SK-N-MC (cell line): ENCODE measurements around the gene FCMR.

Source experiments
- DNase-seq: peaks from one replicate; pipeline ENCODE4 v3.0.0-alpha.2; 2011; ENCODE audit warnings: low read depth, low spot score
- H3K27ac ChIP-seq: fragments of 200-600 bp; sonication (generic); 2 replicates; pipeline ENCODE4 v1.5.1; 2016; ENCODE audit warnings: mixed run types
- H3K36me3 ChIP-seq: fragments of 200-600 bp; sonication (generic); 2 replicates; pipeline ENCODE4 v1.6.1; 2017; ENCODE audit warnings: antibody characterized with exemption, low read length, mixed read lengths; ENCODE audit not compliant: insufficient read depth
- H3K4me3 ChIP-seq: fragments of 200-600 bp; sonication (generic); 2 replicates; pipeline ENCODE4 v1.5.1; 2016
- H3K9ac ChIP-seq: fragments of 200-600 bp; sonication (generic); 2 replicates; pipeline ENCODE4 v1.8.0; 2017; ENCODE audit warnings: mixed run types, mixed read lengths; ENCODE audit not compliant: insufficient read length
- H3K9me3 ChIP-seq: fragments of 200-600 bp; sonication (generic); 2 replicates; pipeline ENCODE4 v1.6.1; 2017; ENCODE audit warnings: low read depth, mild to moderate bottlenecking, antibody characterized with exemption, low read length, moderate library complexity, mixed read lengths
- EZH2 ChIP-seq: fragments of 200-600 bp; sonication (generic); IDR thresholded peaks from one replicate; pipeline ENCODE4 v1.6.1; 2017; ENCODE audit warnings: antibody characterized with exemption
- FOXP2 ChIP-seq: optimal IDR thresholded peaks from 2 replicates; pipeline ENCODE3; 2011; ENCODE audit warnings: mild to moderate bottlenecking, moderate library complexity; ENCODE audit not compliant: insufficient read depth; ENCODE audit errors: extremely low read length, control extremely low read depth
- POLR2AphosphoS5 ChIP-seq: IDR thresholded peaks from 2 replicates; pipeline ENCODE4 v1.6.1; 2012; ENCODE audit warnings: mild to moderate bottlenecking, low read depth, low read length, borderline replicate concordance

Gene FCMR

DNA sequence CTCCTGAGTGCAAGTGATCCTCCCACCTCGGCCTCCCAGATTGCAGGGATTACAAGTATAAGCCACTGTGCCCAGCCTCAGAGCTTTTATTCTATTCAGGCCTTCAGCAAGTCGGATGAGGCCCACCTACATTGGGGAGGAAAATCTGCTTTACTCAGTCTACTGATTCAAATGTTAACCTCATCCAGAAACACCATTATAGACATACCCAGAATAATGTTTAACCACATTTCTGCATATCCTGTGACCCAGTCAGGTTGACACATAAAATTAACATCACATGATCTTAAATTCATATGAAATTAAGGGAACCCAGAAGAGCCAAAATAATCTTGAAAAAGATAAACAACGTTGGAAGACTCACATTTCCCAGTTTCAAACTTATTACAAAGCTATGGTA, 41.4 kb downstream of the FCMR start:
- Histone ChIP-seq H3K4me3 (no peak overlapping the region), H3K9ac (no peak overlapping the region), H3K36me3 (no peaks in the 10 kb centered on the region), H3K9me3 (no peaks in the 10 kb centered on the region), H3K27ac (no peak overlapping the region)
- DNase-seq: no peak
- TF ChIP-seq POLR2AphosphoS5 (no peak), EZH2 (no peak), FOXP2 (no peak)

DNA sequence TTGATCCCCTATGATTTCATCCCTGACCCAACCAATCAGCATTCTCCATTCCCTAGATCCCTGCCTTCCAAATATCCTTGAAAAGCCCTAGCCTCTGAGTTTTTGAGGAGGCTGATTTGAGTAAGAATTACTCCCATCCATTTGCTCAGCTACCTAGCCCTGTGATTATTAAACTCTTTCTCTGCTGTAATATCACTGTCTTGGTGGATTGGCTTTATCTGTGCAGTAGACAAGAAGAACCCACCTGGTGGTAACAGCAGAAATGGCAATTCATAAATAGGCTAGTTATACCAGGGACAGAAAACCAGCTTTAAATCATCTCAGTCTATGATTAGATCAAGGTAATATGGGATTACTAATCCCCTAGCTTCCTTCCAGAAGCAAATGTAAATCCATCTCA, 43.3 kb downstream of the FCMR start:
- no peak for DNase-seq
- H3K9ac ChIP-seq: no peak overlapping the region
- H3K36me3 ChIP-seq: no peaks in the 10 kb centered on the region
- H3K27ac ChIP-seq: no peak overlapping the region
- TF ChIP-seq POLR2AphosphoS5 (no peak), EZH2 (no peak), FOXP2 (no peak)
- no peaks in the 10 kb centered on the region for H3K9me3 ChIP-seq
- H3K4me3 ChIP-seq: no peak overlapping the region

DNA sequence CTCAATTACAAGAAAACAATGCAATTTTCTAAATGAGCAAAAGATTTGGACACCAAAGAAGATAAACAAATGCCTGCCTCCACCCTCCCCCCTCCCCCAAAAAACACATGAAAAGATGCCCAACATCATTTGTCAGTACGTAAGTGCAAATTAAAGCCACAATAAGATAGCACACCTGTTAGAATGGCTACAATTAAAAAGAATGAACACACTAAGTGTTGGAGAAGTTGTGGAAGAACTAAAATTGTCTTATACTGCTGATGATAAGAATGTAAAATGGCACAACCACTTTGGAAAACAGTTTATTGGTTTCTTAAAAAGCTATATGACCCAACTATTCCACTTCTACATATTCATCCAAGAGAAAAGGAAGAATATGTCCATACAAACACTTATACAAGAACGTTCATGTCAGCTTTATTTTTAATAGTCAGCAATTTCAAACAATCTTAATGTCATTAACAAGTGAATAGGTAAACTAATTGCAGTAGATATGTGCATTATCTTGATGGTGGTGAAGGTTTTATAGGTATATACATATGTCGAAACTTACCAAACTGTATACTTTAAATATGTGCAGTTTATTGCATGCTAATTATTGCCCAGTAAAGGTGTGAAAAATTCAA, 45.9 kb downstream of the FCMR start:
- Histone ChIP-seq H3K4me3 (no peak overlapping the region), H3K9me3 (no peaks in the 10 kb centered on the region), H3K9ac (no peak overlapping the region), H3K27ac (no peak overlapping the region), H3K36me3 (no peaks in the 10 kb centered on the region)
- TF ChIP-seq EZH2 (no peak), POLR2AphosphoS5 (no peak), FOXP2 (no peak)
- DNase-seq: no peak

DNA sequence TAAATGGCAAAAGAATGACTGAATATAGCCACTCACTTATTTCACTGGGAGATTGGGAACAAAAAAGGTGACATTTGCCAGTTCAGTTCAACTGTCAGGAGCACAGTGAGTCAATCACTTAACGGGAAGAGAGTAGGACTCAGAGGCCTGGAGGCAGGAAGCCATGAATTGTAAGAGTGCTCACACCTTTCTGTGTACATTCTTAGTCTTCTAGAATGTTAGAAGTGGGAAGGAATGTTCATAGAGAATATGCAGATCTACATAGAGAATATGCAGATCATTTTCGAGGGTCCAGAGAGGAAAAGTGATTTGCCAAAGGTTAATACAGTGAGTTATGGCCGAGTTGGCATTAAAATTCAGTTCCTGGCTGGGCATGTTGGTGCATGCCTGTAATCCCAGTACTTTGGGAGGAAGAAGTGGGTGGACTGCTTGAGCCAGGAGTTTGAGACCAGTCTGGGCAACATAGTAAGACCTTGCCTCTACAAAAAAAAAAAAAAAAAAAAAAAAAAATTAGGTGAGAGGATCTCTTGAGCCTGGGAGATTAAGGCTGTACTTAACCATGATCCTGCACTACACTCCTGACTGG, 48.0 kb downstream of the FCMR start:
- TF ChIP-seq POLR2AphosphoS5 (no peak), EZH2 (no peak), FOXP2 (no peak)
- no peak overlapping the region for H3K27ac ChIP-seq
- no peaks in the 10 kb centered on the region for H3K9me3 ChIP-seq
- DNase-seq: no peak
- H3K9ac ChIP-seq: no peak overlapping the region
- H3K4me3 ChIP-seq: no peak overlapping the region
- no peaks in the 10 kb centered on the region for H3K36me3 ChIP-seq

DNA sequence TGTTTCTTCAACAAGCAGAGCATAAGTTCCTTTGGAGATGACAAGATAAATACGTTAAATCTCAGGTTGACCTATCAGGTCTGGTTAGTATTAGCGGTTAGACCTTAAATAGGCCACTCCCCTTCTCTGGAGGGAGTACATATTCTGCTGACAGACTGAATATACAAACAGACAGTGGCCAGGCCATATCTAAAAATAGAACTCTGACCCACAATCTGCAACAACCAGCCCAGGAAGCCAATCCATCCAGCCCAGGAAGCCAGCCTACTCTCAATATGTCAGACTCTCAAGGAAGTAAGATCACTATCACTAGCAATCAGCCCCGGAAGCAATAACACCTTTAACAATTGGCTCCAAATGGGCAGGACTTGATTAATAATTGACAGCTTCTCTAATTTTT, 49.6 kb downstream of the FCMR start:
- Histone ChIP-seq H3K27ac (no peak overlapping the region), H3K36me3 (no peaks in the 10 kb centered on the region), H3K9me3 (no peaks in the 10 kb centered on the region), H3K9ac (no peak overlapping the region), H3K4me3 (no peak overlapping the region)
- TF ChIP-seq EZH2 (no peak), FOXP2 (no peak), POLR2AphosphoS5 (no peak)
- no peak for DNase-seq

DNA sequence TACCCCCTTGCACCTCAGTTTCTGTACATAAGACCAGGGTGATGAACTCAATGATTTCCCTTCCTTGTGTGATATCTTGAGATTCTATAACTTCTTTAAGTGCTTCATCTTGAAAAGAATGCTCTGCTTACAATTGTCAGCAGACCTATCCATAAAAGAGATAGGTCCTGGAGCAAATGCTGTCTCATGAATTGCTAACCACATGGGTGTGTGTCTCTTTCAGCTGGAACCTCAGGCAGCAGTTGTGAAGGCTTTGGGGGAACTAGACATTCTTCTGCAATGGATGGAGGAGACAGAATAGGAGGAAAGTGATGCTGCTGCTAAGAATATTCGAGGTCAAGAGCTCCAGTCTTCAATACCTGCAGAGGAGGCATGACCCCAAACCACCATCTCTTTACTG, 53.5 kb downstream of the FCMR start:
- no peak for TF ChIP-seq EZH2
- no peak for TF ChIP-seq POLR2AphosphoS5
- no peak for TF ChIP-seq FOXP2

DNA sequence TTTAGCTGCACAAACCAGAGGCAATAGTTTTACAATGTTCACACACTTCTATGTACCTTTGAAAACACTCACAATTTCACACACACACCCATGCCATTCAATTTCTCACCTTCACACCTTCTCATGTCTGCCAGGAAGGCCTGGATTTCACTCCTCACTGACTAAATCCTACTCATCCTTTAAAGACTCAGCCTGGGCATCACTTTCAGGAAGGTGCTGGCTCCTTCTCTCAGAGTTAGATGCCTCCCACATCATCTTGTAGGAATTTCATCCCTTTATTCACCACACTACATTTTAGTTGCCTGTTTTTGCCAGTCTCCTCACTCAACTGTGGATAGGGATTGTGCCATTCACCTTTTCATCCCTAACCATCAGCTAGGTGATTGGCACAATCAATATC, 54.0 kb downstream of the FCMR start:
- H3K9me3 ChIP-seq: no peaks in the 10 kb centered on the region
- TF ChIP-seq FOXP2: no peak
- no peak for TF ChIP-seq POLR2AphosphoS5
- no peak for TF ChIP-seq EZH2
- H3K4me3 ChIP-seq: no peak overlapping the region
- H3K9ac ChIP-seq: no peak overlapping the region
- no peak overlapping the region for H3K27ac ChIP-seq
- DNase-seq: no peak
- no peaks in the 10 kb centered on the region for H3K36me3 ChIP-seq

More for the DNA sequence above, 53.5 kb downstream of the FCMR start:
- Histone ChIP-seq H3K9me3 (no peaks in the 10 kb centered on the region), H3K4me3 (no peak overlapping the region), H3K9ac (no peak overlapping the region), H3K27ac (no peak overlapping the region), H3K36me3 (no peaks in the 10 kb centered on the region)
- DNase-seq: no peak

DNA sequence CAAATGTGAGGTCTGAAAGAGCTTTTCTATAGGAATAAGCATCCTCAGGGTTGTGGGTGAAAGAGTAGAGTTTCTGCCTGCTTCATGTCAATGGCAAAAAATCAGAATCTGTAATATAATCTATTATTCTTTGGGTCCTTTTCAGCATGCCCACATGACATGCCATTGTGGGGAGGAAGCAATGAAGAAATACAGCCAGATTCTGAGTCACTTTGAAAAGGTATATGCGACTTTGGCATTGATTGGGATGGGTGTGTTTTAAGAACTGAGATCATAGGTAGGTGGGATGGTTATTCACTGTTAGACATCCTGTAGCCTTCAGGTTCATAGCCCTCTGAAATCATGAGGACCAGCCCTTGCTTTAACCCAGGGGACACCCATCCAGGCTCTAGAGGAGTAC, 54.5 kb downstream of the FCMR start:
- H3K9me3 ChIP-seq: no peaks in the 10 kb centered on the region
- no peak for TF ChIP-seq EZH2
- no peak for TF ChIP-seq FOXP2
- TF ChIP-seq POLR2AphosphoS5: no peak
- DNase-seq: no peak

DNA sequence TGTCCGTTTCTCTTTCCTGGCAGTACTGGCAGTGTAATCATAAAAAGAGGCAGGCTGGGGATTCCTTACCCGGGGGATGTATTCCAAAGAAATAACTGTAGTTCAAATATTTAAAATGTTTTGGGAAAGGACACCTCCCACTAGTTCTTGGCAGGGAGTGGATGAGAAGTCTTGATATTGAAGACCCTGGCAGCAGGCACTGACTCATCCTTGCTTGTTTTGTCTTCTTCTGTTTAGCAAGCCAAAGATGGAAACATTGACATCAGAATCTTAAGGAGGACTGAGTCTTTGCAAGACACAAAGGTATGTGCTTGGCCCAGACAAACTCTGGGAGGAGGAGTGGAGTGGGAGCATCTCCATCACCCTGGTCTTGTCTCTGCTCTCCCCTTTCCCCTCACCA, 55.7 kb downstream of the FCMR start:
- no peaks in the 10 kb centered on the region for H3K36me3 ChIP-seq
- no peaks in the 10 kb centered on the region for H3K9me3 ChIP-seq
- DNase-seq: no peak
- H3K9ac ChIP-seq: no peak overlapping the region
- no peak for TF ChIP-seq FOXP2
- TF ChIP-seq EZH2: no peak
- TF ChIP-seq POLR2AphosphoS5: no peak
- no peak overlapping the region for H3K4me3 ChIP-seq
- no peak overlapping the region for H3K27ac ChIP-seq

More for the DNA sequence above, 54.5 kb downstream of the FCMR start:
- no peak overlapping the region for H3K9ac ChIP-seq
- no peak overlapping the region for H3K4me3 ChIP-seq
- H3K36me3 ChIP-seq: no peaks in the 10 kb centered on the region
- H3K27ac ChIP-seq: no peak overlapping the region
